ENCODE data around the gene TPTE.

DNA sequence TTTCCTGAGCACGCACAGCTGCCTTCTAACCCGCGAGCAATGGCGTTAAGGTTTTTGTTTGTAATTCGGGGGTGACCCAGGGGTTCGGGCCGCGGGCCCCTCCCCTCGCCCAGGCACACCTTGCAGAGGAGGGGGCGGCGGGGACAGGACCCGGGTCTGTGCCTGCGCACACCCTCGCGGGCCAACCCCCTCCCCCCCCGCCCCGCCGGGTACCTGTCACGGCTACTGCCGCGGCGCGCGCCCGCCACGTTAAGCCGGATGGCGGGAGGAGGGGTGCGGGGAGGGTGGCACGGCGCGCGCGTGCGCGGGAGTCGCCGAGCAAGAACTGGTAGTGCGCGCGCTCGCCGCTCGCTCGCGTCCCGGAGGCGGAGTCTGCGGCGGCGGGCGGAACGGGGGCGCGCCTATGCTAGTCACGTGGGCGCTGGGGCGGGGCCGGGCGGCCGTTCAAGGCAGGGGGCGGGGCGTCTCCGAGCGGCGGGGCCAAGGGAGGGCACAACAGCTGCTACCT lies at the start of gene TPTE:
- TF ChIP-seq, protein P1, sequence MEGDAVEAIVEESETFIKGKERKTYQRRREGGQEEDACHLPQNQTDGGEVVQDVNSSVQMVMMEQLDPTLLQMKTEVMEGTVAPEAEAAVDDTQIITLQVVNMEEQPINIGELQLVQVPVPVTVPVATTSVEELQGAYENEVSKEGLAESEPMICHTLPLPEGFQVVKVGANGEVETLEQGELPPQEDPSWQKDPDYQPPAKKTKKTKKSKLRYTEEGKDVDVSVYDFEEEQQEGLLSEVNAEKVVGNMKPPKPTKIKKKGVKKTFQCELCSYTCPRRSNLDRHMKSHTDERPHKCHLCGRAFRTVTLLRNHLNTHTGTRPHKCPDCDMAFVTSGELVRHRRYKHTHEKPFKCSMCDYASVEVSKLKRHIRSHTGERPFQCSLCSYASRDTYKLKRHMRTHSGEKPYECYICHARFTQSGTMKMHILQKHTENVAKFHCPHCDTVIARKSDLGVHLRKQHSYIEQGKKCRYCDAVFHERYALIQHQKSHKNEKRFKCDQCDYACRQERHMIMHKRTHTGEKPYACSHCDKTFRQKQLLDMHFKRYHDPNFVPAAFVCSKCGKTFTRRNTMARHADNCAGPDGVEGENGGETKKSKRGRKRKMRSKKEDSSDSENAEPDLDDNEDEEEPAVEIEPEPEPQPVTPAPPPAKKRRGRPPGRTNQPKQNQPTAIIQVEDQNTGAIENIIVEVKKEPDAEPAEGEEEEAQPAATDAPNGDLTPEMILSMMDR (IDR thresholded peaks at IDR 0.05; ENCODE audit: low read depth, low read length): no peak
- TF ChIP-seq EZH2phosphoT487 (IDR thresholded peaks at IDR 0.05; ENCODE audit: low read depth): no peak
